ENCODE data around the gene HOOK1.

Gene HOOK1

GRCh38 chr1:59878370-59878769 lies 63.6 kb downstream of the HOOK1 start:
- H4K20me1 ChIP-seq (ENCODE audit: insufficient read depth, low read length, poor library complexity, severe bottlenecking) = no peaks in the 10 kb centered on the region
- no peak for TF ChIP-seq EZH2phosphoT487 (IDR thresholded peaks at IDR 0.05; ENCODE audit: borderline replicate concordance)
- TF ChIP-seq, protein P1, sequence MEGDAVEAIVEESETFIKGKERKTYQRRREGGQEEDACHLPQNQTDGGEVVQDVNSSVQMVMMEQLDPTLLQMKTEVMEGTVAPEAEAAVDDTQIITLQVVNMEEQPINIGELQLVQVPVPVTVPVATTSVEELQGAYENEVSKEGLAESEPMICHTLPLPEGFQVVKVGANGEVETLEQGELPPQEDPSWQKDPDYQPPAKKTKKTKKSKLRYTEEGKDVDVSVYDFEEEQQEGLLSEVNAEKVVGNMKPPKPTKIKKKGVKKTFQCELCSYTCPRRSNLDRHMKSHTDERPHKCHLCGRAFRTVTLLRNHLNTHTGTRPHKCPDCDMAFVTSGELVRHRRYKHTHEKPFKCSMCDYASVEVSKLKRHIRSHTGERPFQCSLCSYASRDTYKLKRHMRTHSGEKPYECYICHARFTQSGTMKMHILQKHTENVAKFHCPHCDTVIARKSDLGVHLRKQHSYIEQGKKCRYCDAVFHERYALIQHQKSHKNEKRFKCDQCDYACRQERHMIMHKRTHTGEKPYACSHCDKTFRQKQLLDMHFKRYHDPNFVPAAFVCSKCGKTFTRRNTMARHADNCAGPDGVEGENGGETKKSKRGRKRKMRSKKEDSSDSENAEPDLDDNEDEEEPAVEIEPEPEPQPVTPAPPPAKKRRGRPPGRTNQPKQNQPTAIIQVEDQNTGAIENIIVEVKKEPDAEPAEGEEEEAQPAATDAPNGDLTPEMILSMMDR (conservative IDR thresholded peaks at IDR 0.05; ENCODE audit: low read length) = no peak
- H3K4me1 ChIP-seq (ENCODE audit: insufficient read depth, low read length, poor library complexity, severe bottlenecking) = peaks cover 8% of the 10 kb centered on the region
- H3K9me3 ChIP-seq (ENCODE audit: insufficient read depth, low read depth, low read length) = no peaks in the 10 kb centered on the region
- no peak overlapping the region for H3K9ac ChIP-seq (ENCODE audit: low read depth, low read length, poor library complexity, severe bottlenecking)
- no peaks in the 10 kb centered on the region for H3F3A ChIP-seq (ENCODE audit: low read depth)
- H3K4me3 ChIP-seq (ENCODE audit: low read length, poor library complexity, severe bottlenecking) = no peak overlapping the region
- no peak overlapping the region for H2AFZ ChIP-seq (ENCODE audit: low read length)
- no peaks in the 10 kb centered on the region for H3K9me2 ChIP-seq (replicated peaks; ENCODE audit: low read depth, low read length)
- no peaks in the 10 kb centered on the region for H3K79me2 ChIP-seq (ENCODE audit: insufficient read depth, low read length)
- no peaks in the 10 kb centered on the region for H3K36me3 ChIP-seq (ENCODE audit: insufficient read depth, low read length)
- H3K27me3 ChIP-seq (ENCODE audit: insufficient read depth, low read length, poor library complexity, severe bottlenecking) = no peaks in the 10 kb centered on the region
- no peak overlapping the region for H3K4me2 ChIP-seq (ENCODE audit: low read depth, low read length, poor library complexity, severe bottlenecking)

DNA sequence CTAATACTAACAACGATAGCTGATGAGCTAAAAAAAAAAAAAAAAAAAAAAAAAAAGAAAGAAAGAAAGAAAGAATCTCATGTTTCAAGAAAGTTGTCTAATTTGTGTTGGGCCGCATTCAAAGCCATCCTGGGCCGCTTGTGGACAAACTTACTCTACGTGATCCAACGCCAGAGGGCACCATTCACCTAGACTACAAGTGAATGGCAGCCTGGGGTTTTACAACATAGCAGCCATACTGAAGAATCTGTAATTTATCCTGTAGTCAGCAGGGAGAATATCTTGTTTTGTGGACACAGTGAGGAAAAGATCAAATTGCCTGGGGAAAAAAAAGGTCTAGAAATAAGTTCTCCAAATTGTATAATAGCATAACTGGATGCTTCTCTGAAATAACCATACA lies 64.8 kb downstream of the HOOK1 start:
- H3K4me3 ChIP-seq (ENCODE audit: low read length, poor library complexity, severe bottlenecking) = no peak overlapping the region
- H2AFZ ChIP-seq (ENCODE audit: low read length) = peak overlapping the region; percentile 75; the same call in 1 of the 2 replicates
- no peaks in the 10 kb centered on the region for H3K9me2 ChIP-seq (replicated peaks; ENCODE audit: low read depth, low read length)
- no peaks in the 10 kb centered on the region for H3K79me2 ChIP-seq (ENCODE audit: insufficient read depth, low read length)
- H3F3A ChIP-seq (ENCODE audit: low read depth) = no peaks in the 10 kb centered on the region
- no peaks in the 10 kb centered on the region for H3K27me3 ChIP-seq (ENCODE audit: insufficient read depth, low read length, poor library complexity, severe bottlenecking)
- no peak overlapping the region for H3K9ac ChIP-seq (ENCODE audit: low read depth, low read length, poor library complexity, severe bottlenecking)
- no peak overlapping the region for H3K4me2 ChIP-seq (ENCODE audit: low read depth, low read length, poor library complexity, severe bottlenecking)
- peaks cover 8% of the 10 kb centered on the region for H3K4me1 ChIP-seq (ENCODE audit: insufficient read depth, low read length, poor library complexity, severe bottlenecking)
- H4K20me1 ChIP-seq (ENCODE audit: insufficient read depth, low read length, poor library complexity, severe bottlenecking) = no peaks in the 10 kb centered on the region
- H3K36me3 ChIP-seq (ENCODE audit: insufficient read depth, low read length) = no peaks in the 10 kb centered on the region
- H3K9me3 ChIP-seq (ENCODE audit: insufficient read depth, low read depth, low read length) = no peaks in the 10 kb centered on the region
- TF ChIP-seq, protein P1 (conservative IDR thresholded peaks at IDR 0.05; ENCODE audit: low read length) = peak; percentile 73
- TF ChIP-seq EZH2phosphoT487 (IDR thresholded peaks at IDR 0.05; ENCODE audit: borderline replicate concordance) = no peak

- Histone ChIP-seq H3K4me2 (ENCODE audit: low read depth, low read length, poor library complexity, severe bottlenecking) (no peak overlapping the region), H2AFZ (ENCODE audit: low read length) (peak overlapping the region; percentile 75; the same call in 1 of the 2 replicates), H4K20me1 (ENCODE audit: insufficient read depth, low read length, poor library complexity, severe bottlenecking) (no peaks in the 10 kb centered on the region), H3K9me2 (replicated peaks; ENCODE audit: low read depth, low read length) (no peaks in the 10 kb centered on the region), H3K79me2 (ENCODE audit: insufficient read depth, low read length) (no peaks in the 10 kb centered on the region), H3K9me3 (ENCODE audit: insufficient read depth, low read depth, low read length) (no peaks in the 10 kb centered on the region), H3K36me3 (ENCODE audit: insufficient read depth, low read length) (no peaks in the 10 kb centered on the region), H3K27me3 (ENCODE audit: insufficient read depth, low read length, poor library complexity, severe bottlenecking) (no peaks in the 10 kb centered on the region), H3F3A (ENCODE audit: low read depth) (no peaks in the 10 kb centered on the region), H3K9ac (ENCODE audit: low read depth, low read length, poor library complexity, severe bottlenecking) (no peak overlapping the region), H3K4me1 (ENCODE audit: insufficient read depth, low read length, poor library complexity, severe bottlenecking) (peaks cover 8% of the 10 kb centered on the region), H3K4me3 (ENCODE audit: low read length, poor library complexity, severe bottlenecking) (no peak overlapping the region)
- no peak for TF ChIP-seq EZH2phosphoT487 (IDR thresholded peaks at IDR 0.05; ENCODE audit: borderline replicate concordance)
- TF ChIP-seq, protein P1 (conservative IDR thresholded peaks at IDR 0.05; ENCODE audit: low read length) = no peak
Observed at GRCh38 chr1:59879996-59880505, 65.3 kb downstream of the HOOK1 start.

Measured in Loucy (cell line).